ENCODE data around the gene BAD. TPM values are rescaled to one million over a fixed set of nuclear protein-coding genes. Genes with fewer than 3 reads are reported as not detected.

The BAD gene
- polyA plus RNA-seq, 1 donor (not counting 4 experiments of a cell fraction or from before 2014, with no cell fraction given) = 58.3 TPM

DNA sequence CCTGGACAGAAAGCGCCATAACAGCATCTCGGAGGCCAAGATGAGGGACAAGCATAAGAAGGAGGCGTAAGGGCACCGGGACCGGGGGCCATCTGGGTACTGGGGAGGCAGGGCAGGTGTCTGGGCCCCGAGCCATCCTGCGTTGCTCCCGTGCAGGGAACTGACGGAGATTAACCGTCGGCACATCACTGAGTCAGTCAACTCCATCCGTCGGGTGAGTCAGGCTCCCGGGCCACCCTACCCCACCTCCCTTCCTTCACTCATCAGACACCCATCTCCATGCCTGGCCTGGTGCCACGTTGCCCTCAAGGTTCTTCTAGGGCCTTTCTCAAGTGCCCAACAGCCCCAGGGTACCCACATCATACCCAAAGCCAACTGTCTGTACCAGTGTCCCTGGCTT, 18.1 kb downstream of the BAD start:
- Histone ChIP-seq H3K9ac (ENCODE audit: control insufficient read depth, extremely low read depth, insufficient read depth, low read length) (no peak overlapping the region), H3K9me3 (ENCODE audit: control insufficient read depth, low read depth, low read length) (no peaks in the 10 kb centered on the region), H3K79me2 (ENCODE audit: control insufficient read depth, insufficient read depth, low read length) (no peaks in the 10 kb centered on the region), H3K27ac (ENCODE audit: control insufficient read depth, insufficient read depth, low read length) (no peak overlapping the region), H3K4me3 (ENCODE audit: control insufficient read depth in 2 of 3, extremely low read depth in 1 of 3, insufficient read depth in 2 of 3, low read depth in 1 of 3, low read length in 3 of 3) (no peak overlapping the region), H3K27me3 (ENCODE audit: control insufficient read depth, extremely low read depth, insufficient read depth, low read length) (no peaks in the 10 kb centered on the region), H2AFZ (ENCODE audit: control insufficient read depth, low read length) (no peak overlapping the region), H3K4me2 (ENCODE audit: control insufficient read depth, extremely low read depth, insufficient read depth, low read depth, low read length) (no peak overlapping the region), H4K20me1 (ENCODE audit: control insufficient read depth, extremely low read depth, insufficient read depth, low read length) (no peaks in the 10 kb centered on the region), H3K9me1 (ENCODE audit: control insufficient read depth, extremely low read depth, insufficient read depth, low read length) (no peaks in the 10 kb centered on the region), H3K4me1 (ENCODE audit: control insufficient read depth, extremely low read depth, insufficient read depth, low read length) (peaks cover 57% of the 10 kb centered on the region), H3K36me3 (ENCODE audit: control insufficient read depth in 2 of 2, extremely low read depth in 1 of 2, insufficient read depth in 2 of 2, low read length in 2 of 2) (peaks cover 34 to 59% of the 10 kb centered on the region in 2 experiments)
- TF ChIP-seq, protein P1, sequence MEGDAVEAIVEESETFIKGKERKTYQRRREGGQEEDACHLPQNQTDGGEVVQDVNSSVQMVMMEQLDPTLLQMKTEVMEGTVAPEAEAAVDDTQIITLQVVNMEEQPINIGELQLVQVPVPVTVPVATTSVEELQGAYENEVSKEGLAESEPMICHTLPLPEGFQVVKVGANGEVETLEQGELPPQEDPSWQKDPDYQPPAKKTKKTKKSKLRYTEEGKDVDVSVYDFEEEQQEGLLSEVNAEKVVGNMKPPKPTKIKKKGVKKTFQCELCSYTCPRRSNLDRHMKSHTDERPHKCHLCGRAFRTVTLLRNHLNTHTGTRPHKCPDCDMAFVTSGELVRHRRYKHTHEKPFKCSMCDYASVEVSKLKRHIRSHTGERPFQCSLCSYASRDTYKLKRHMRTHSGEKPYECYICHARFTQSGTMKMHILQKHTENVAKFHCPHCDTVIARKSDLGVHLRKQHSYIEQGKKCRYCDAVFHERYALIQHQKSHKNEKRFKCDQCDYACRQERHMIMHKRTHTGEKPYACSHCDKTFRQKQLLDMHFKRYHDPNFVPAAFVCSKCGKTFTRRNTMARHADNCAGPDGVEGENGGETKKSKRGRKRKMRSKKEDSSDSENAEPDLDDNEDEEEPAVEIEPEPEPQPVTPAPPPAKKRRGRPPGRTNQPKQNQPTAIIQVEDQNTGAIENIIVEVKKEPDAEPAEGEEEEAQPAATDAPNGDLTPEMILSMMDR (optimal IDR thresholded peaks at IDR 0.05 in 1 of 3, IDR thresholded peaks at IDR 0.05 in 1 of 3, conservative IDR thresholded peaks at IDR 0.05 in 1 of 3; ENCODE audit: extremely low read depth in 1 of 3, insufficient read depth in 2 of 3, low read length in 3 of 3) = no peak
- TF ChIP-seq EZH2 (IDR thresholded peaks at IDR 0.05; ENCODE audit: low read length) = no peak
- FAIRE-seq (no peak), DNase-seq (ENCODE audit: low read depth, low spot score) (no peak)
- dilution Hi-C loops (cut with MboI; ENCODE audit: extremely low pct_ligation_motif_present, low sequenced_read_pairs) = no loop called here

DNA sequence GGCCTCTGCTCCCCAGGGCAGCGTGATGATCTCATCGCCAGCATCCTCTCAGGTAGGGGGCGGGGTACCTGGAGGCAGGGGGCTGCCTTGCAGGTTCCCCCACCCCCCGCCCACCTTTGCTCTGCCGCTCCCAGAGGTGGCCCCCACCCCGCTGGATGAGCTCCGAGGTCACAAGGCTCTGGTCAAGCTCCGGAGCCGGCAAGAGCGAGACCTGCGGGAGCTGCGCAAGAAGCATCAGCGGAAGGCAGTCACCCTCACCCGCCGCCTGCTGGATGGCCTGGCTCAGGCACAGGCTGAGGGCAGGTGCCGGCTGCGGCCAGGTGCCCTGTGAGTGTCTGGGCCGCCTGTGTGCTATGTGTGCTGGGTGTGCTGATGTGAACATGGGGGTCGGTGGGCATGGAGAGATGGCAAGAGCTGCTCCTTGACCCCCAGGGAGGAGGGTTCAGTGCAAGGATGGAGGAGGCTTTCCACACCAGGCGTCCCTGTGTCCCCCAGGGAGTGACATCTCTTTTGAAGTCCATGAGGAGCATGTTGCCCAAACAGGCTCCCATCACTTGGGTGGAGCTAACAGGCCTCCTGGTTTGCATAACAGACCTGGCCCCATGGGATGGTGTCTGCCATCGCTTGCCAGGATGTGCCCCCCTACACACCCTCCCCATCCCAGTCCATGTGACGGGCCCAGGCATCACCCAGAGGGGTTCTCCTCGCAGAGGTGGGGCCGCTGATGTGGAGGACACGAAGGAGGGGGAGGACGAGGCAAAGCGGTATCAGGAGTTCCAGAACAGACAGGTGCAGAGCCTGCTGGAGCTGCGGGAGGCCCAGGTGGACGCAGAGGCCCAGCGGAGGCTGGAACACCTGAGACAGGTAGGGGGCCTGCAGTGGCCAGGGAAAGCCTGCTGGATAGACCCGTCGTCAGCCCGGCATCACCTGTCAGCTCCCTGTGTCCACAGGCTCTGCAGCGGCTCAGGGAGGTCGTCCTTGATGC, 19.0 kb downstream of the BAD start:
- Histone ChIP-seq H3K27ac (ENCODE audit: control insufficient read depth, insufficient read depth, low read length) (no peak overlapping the region), H3K4me2 (ENCODE audit: control insufficient read depth, extremely low read depth, insufficient read depth, low read depth, low read length) (no peak overlapping the region), H4K20me1 (ENCODE audit: control insufficient read depth, extremely low read depth, insufficient read depth, low read length) (no peaks in the 10 kb centered on the region), H3K36me3 (ENCODE audit: control insufficient read depth in 2 of 2, extremely low read depth in 1 of 2, insufficient read depth in 2 of 2, low read length in 2 of 2) (peaks cover 35 to 62% of the 10 kb centered on the region in 2 experiments), H3K27me3 (ENCODE audit: control insufficient read depth, extremely low read depth, insufficient read depth, low read length) (no peaks in the 10 kb centered on the region), H3K79me2 (ENCODE audit: control insufficient read depth, insufficient read depth, low read length) (no peaks in the 10 kb centered on the region), H3K4me1 (ENCODE audit: control insufficient read depth, extremely low read depth, insufficient read depth, low read length) (peaks cover 53% of the 10 kb centered on the region), H3K4me3 (ENCODE audit: control insufficient read depth in 2 of 3, extremely low read depth in 1 of 3, insufficient read depth in 2 of 3, low read depth in 1 of 3, low read length in 3 of 3) (no peak overlapping the region), H3K9me3 (ENCODE audit: control insufficient read depth, low read depth, low read length) (no peaks in the 10 kb centered on the region), H3K9ac (ENCODE audit: control insufficient read depth, extremely low read depth, insufficient read depth, low read length) (no peak overlapping the region), H2AFZ (ENCODE audit: control insufficient read depth, low read length) (no peak overlapping the region), H3K9me1 (ENCODE audit: control insufficient read depth, extremely low read depth, insufficient read depth, low read length) (no peaks in the 10 kb centered on the region)
- TF ChIP-seq EZH2 (IDR thresholded peaks at IDR 0.05; ENCODE audit: low read length) = no peak
- TF ChIP-seq, protein P1 (optimal IDR thresholded peaks at IDR 0.05 in 1 of 3, IDR thresholded peaks at IDR 0.05 in 1 of 3, conservative IDR thresholded peaks at IDR 0.05 in 1 of 3; ENCODE audit: extremely low read depth in 1 of 3, insufficient read depth in 2 of 3, low read length in 3 of 3) = no peak
- DNase-seq (ENCODE audit: low read depth, low spot score) = no peak
- no peak for FAIRE-seq
- dilution Hi-C loops (cut with MboI; ENCODE audit: extremely low pct_ligation_motif_present, low sequenced_read_pairs) = no loop called here

Measured in keratinocyte (primary cell).